T-cell (primary cell): ENCODE data around the gene DTNB. TPM values are rescaled to one million over a fixed set of nuclear protein-coding genes. Genes with fewer than 3 reads are reported as not detected.
"Not testable (repeated sequence)": the region's sequence is repeated elsewhere in the genome, so short reads cannot be mapped to it uniquely, and the experiment has no call there.

ENCODE experiments used
- ATAC-seq, 4 experiments: fragments of 200-7000 bp in 3 of 4; fragments of 150-1000 bp in 1 of 4; cut with Tn5 transposase; replicated peaks in 1 of 4; 1 replicate in 3 of 4; 2 replicates in 1 of 4; pipeline ENCODE4 v1.10.0; 2021; ENCODE audit warnings: moderate library complexity in 3 of 4, mild to moderate bottlenecking in 2 of 4, moderate number of reproducible peaks in 1 of 4
- CTCF ChIA-PET, 2 donors: fragments of 300-600 bp; sonication (Branson Sonifier 250); formaldehyde crosslinking; loops; one replicate each; lab custom pipeline; 2022; ENCODE audit warnings: antibody characterized with exemption in 2 of 2; lab: Charles Lee
- POLR2A ChIA-PET, 2 donors: fragments of 300-600 bp; sonication (Branson Sonifier 250); formaldehyde crosslinking; loops; one replicate each; lab custom pipeline; 2022; ENCODE audit warnings: antibody characterized with exemption in 2 of 2; lab: Charles Lee
- DNase-seq, 35 experiments: peaks; one replicate each; pipeline versions ENCODE4 v3.0.0 to v3.0.0-alpha.2; 2013 to 2023
- H3K27ac ChIP-seq: one replicate; pipeline ENCODE4 v1.5.1; 2013; ENCODE audit warnings: low read length
- H3K27me3 ChIP-seq, 2 experiments: replicated peaks in 1 of 2; 1 replicate in 1 of 2; 2 replicates in 1 of 2; pipeline versions ENCODE4 v1.6.1 to v1.7.0; 2013; ENCODE audit warnings: low read length in 1 of 2, mixed read lengths in 1 of 2; ENCODE audit not compliant: control insufficient read depth in 2 of 2, insufficient read depth in 2 of 2; ENCODE audit errors: extremely low read depth in 1 of 2
- H3K36me3 ChIP-seq, 2 donors: 1 replicate in 1 of 2; 2 replicates in 1 of 2; pipeline versions ENCODE4 v1.6.1 to v1.7.0; 2013; ENCODE audit warnings: low read length in 1 of 2; ENCODE audit not compliant: control insufficient read depth in 2 of 2, insufficient read depth in 1 of 2; ENCODE audit errors: extremely low read depth in 1 of 2
- H3K4me1 ChIP-seq, 2 experiments: 1 replicate in 1 of 2; 2 replicates in 1 of 2; pipeline versions ENCODE4 v1.6.1 to v1.7.0; 2013; ENCODE audit warnings: low read length in 2 of 2, mixed read lengths in 1 of 2; ENCODE audit not compliant: insufficient read depth in 2 of 2, control insufficient read depth in 1 of 2; ENCODE audit errors: extremely low read depth in 1 of 2
- H3K4me3 ChIP-seq, 2 donors: 1 replicate in 1 of 2; 2 replicates in 1 of 2; pipeline versions ENCODE4 v1.5.1 to v1.7.0; 2013; ENCODE audit warnings: mild to moderate bottlenecking in 2 of 2, low read length in 1 of 2, moderate library complexity in 1 of 2; ENCODE audit not compliant: control insufficient read depth in 1 of 2; ENCODE audit errors: extremely low read depth in 1 of 2
- H3K9me3 ChIP-seq: 2 replicates; pipeline ENCODE4 v1.7.0; 2013
- H3K27ac Mint-ChIP-seq, 2 donors: one replicate each; pipeline ENCODE4 v1.8.0; 2020 to 2021; ENCODE audit warnings: mild to moderate bottlenecking in 2 of 2, mixed read lengths in 2 of 2
- H3K27me3 Mint-ChIP-seq, 2 donors: one replicate each; pipeline ENCODE4 v1.8.0; 2021 to 2022; ENCODE audit warnings: mixed read lengths in 2 of 2
- H3K36me3 Mint-ChIP-seq: one replicate; pipeline ENCODE4 v1.8.0; 2021; ENCODE audit warnings: mixed read lengths
- H3K4me1 Mint-ChIP-seq, 3 donors: one replicate each; pipeline ENCODE4 v1.8.0; 2020 to 2022; ENCODE audit warnings: mixed read lengths in 3 of 3, mild to moderate bottlenecking in 1 of 3
- H3K4me3 Mint-ChIP-seq, 3 donors: one replicate each; pipeline ENCODE4 v1.8.0; 2020 to 2022; ENCODE audit warnings: mild to moderate bottlenecking in 3 of 3, mixed read lengths in 3 of 3, moderate library complexity in 3 of 3
- H3K9me3 Mint-ChIP-seq, 3 donors: one replicate each; pipeline ENCODE4 v1.8.0; 2020 to 2022; ENCODE audit warnings: mixed read lengths in 3 of 3
- WGBS: methylation state at CpG from one replicate; pipeline ENCODE4 v1.1.5; 2013; ENCODE audit warnings: missing lambda C conversion rate; ENCODE audit not compliant: insufficient coverage; 5-methylcytosine and 5-hydroxymethylcytosine counted together
- total RNA-seq, 35 experiments: library from RNA in 6 of 35; stranded (reverse) in 6 of 35; fragments of 120-200 nt in 1 of 35; gene quantifications; one replicate each; pipeline versions ENCODE4 v1.2.1 to v1.2.4 and lab custom pipeline; 2013 to 2026

The DTNB gene
- total RNA-seq, 5 donors from 2014 or later (not counting 1 experiment from before 2014, with no cell fraction given) = 33.4 to 45.7 (median 39.6) TPM

- POLR2A ChIA-PET = interaction anchor here in 1 of 2 donors (0.6 kb wide), 1 partner anchor 14 kb away, joined by 5 read pairs; no protein-coding TSS in a partner anchor
- H3K27ac ChIP-seq, H3K27ac Mint-ChIP-seq, H3K27me3 ChIP-seq, CTCF ChIA-PET, H3K27me3 Mint-ChIP-seq, H3K4me1 Mint-ChIP-seq, H3K4me1 ChIP-seq, DNase-seq, ATAC-seq, H3K36me3 ChIP-seq, H3K4me3 ChIP-seq, H3K4me3 Mint-ChIP-seq, H3K9me3 Mint-ChIP-seq, H3K9me3 ChIP-seq: not testable (repeated sequence)
- WGBS = 89% methylated on average over 28 of the region's 52 CpGs
- H3K36me3 Mint-ChIP-seq = peaks cover 12% of the 10 kb centered on the region
Observed at GRCh38 chr2:25535411-25536289, 137.7 kb downstream of the DTNB start.

GRCh38 chr2:25534937-25535336 lies 138.4 kb downstream of the DTNB start:
- CTCF ChIA-PET, H3K27ac Mint-ChIP-seq, H3K27me3 ChIP-seq, H3K4me1 ChIP-seq, H3K9me3 ChIP-seq, H3K4me3 ChIP-seq, H3K27ac ChIP-seq, H3K36me3 ChIP-seq, H3K4me3 Mint-ChIP-seq, DNase-seq, H3K27me3 Mint-ChIP-seq, POLR2A ChIA-PET, ATAC-seq, H3K4me1 Mint-ChIP-seq, H3K9me3 Mint-ChIP-seq: not testable (repeated sequence)
- 96% methylated on average over 20 of the region's 22 CpGs for whole genome bisulfite sequencing
- H3K36me3 Mint-ChIP-seq = peaks cover 12% of the 10 kb centered on the region

GRCh38 chr2:25534455-25534854 lies 138.9 kb downstream of the DTNB start:
- H3K36me3 Mint-ChIP-seq = peaks cover 16% of the 10 kb centered on the region
- no peaks in the 10 kb centered on the region for H3K27me3 ChIP-seq
- H3K4me1 Mint-ChIP-seq = peaks cover 0 to 10% (median 5%) of the 10 kb centered on the region in 3 donors
- no peak overlapping the region for H3K27ac Mint-ChIP-seq
- ChIA-PET POLR2A (no interaction called here), CTCF (no interaction called here)
- no peak overlapping the region for H3K4me3 Mint-ChIP-seq
- H3K4me1 ChIP-seq = no peaks in the 10 kb centered on the region
- no peaks in the 10 kb centered on the region for H3K9me3 ChIP-seq
- no peak for DNase-seq
- no peaks in the 10 kb centered on the region for H3K27me3 Mint-ChIP-seq
- 100% methylated on average over 8 of the region's 26 CpGs for WGBS
- H3K4me3 ChIP-seq = no peak overlapping the region
- no peaks in the 10 kb centered on the region for H3K9me3 Mint-ChIP-seq
- peaks cover 2 to 6% of the 10 kb centered on the region in 2 donors for H3K36me3 ChIP-seq
- ATAC-seq = no peak
- no peak overlapping the region for H3K27ac ChIP-seq

- H3K9me3 Mint-ChIP-seq, DNase-seq, H3K4me3 Mint-ChIP-seq, H3K4me3 ChIP-seq, H3K4me1 Mint-ChIP-seq, H3K4me1 ChIP-seq, H3K27me3 Mint-ChIP-seq, H3K27ac Mint-ChIP-seq, H3K27me3 ChIP-seq, CTCF ChIA-PET, H3K36me3 ChIP-seq, H3K27ac ChIP-seq, POLR2A ChIA-PET, H3K9me3 ChIP-seq, ATAC-seq: not testable (repeated sequence)
- H3K36me3 Mint-ChIP-seq = peaks cover 23% of the 10 kb centered on the region
- 100% methylated on average over 1 of the region's 5 CpGs for WGBS
Observed at GRCh38 chr2:25533771-25534170, 139.6 kb downstream of the DTNB start.

GRCh38 chr2:25532521-25532920 lies 140.9 kb downstream of the DTNB start:
- Histone ChIP-seq H3K4me3 (no peak overlapping the region), H3K4me1 (no peaks in the 10 kb centered on the region), H3K27me3 (no peaks in the 10 kb centered on the region), H3K9me3 (no peaks in the 10 kb centered on the region), H3K36me3 (peaks cover 2 to 6% of the 10 kb centered on the region in 2 donors), H3K27ac (no peak overlapping the region)
- Mint-ChIP-seq H3K4me1 (peaks cover 0 to 10% (median 5%) of the 10 kb centered on the region in 3 donors), H3K4me3 (no peak overlapping the region), H3K9me3 (no peaks in the 10 kb centered on the region), H3K27ac (no peak overlapping the region), H3K27me3 (no peaks in the 10 kb centered on the region), H3K36me3 (peaks cover 23% of the 10 kb centered on the region)
- CTCF ChIA-PET = no interaction called here
- ATAC-seq (no peak), DNase-seq (no peak)
- WGBS = no CpG with 5 or more reads among the region's 2 CpGs
- POLR2A ChIA-PET = interaction anchor here in 1 of 2 donors (0.6 kb wide), 1 partner anchor 230 kb away, joined by 9 read pairs; no protein-coding TSS in a partner anchor

GRCh38 chr2:25529034-25529433 lies 144.3 kb downstream of the DTNB start:
- H3K27me3 Mint-ChIP-seq = no peaks in the 10 kb centered on the region
- H3K27ac Mint-ChIP-seq = no peak overlapping the region
- H3K36me3 Mint-ChIP-seq = peaks cover 14% of the 10 kb centered on the region
- DNase-seq (no peak), ATAC-seq (no peak)
- no peaks in the 10 kb centered on the region for H3K9me3 Mint-ChIP-seq
- no peaks in the 10 kb centered on the region for H3K36me3 ChIP-seq
- H3K4me3 ChIP-seq = no peak overlapping the region
- H3K9me3 ChIP-seq = no peaks in the 10 kb centered on the region
- no peaks in the 10 kb centered on the region for H3K27me3 ChIP-seq
- no peak overlapping the region for H3K4me3 Mint-ChIP-seq
- no peak overlapping the region for H3K27ac ChIP-seq
- 100% methylated on average over 1 of the region's 3 CpGs for WGBS
- CTCF ChIA-PET = no interaction called here
- POLR2A ChIA-PET = no interaction called here
- H3K4me1 ChIP-seq = no peaks in the 10 kb centered on the region
- peaks cover 0 to 10% (median 5%) of the 10 kb centered on the region in 3 donors for H3K4me1 Mint-ChIP-seq
